Suprapubic skin (tissue), 4 donors: ENCODE data around the gene CSNK1A1L.

ENCODE experiments used
- CTCF ChIP-seq, 2 donors: fragments of 200-600 bp in 1 of 2; fragments of 450-650 bp in 1 of 2; sonication (generic) in 1 of 2; IDR thresholded peaks; one replicate each; pipeline ENCODE4 v1.5.1; 2016 to 2019; ENCODE audit warnings: antibody characterized with exemption in 2 of 2, mild to moderate bottlenecking in 1 of 2, moderate library complexity in 1 of 2
- POLR2A ChIP-seq, 2 donors: fragments of 450-650 bp; IDR thresholded peaks; one replicate each; pipeline ENCODE4 v1.6.1; 2017; ENCODE audit warnings: antibody characterized with exemption in 2 of 2, mild to moderate bottlenecking in 2 of 2, moderate library complexity in 2 of 2
- POLR2AphosphoS5 ChIP-seq, 3 donors: sonication (generic); formaldehyde crosslinking; IDR thresholded peaks; one replicate each; pipeline ENCODE4 v1.6.1; 2017; ENCODE audit warnings: antibody characterized with exemption in 3 of 3

GRCh38 chr13:37123337-37123736, 17.9 kb upstream of the CSNK1A1L start:
- no peak for TF ChIP-seq CTCF (IDR thresholded peaks at IDR 0.05)
- TF ChIP-seq POLR2AphosphoS5 (IDR thresholded peaks at IDR 0.05), result no peak
- TF ChIP-seq POLR2A (IDR thresholded peaks at IDR 0.05), result no peak
